ENCODE data around the gene GSC2.

GRCh38 chr22:19134874-19135273 is 15.2 kb downstream of the GSC2 start:
- no peak for TF ChIP-seq RAD21 (IDR thresholded peaks at IDR 0.05; ENCODE audit: low read depth)
- TF ChIP-seq CEBPB (IDR thresholded peaks at IDR 0.05) = no peak
- TF ChIP-seq CREB1 (IDR thresholded peaks at IDR 0.05; ENCODE audit: low read depth) = no peak
- no peak for TF ChIP-seq REST (IDR thresholded peaks at IDR 0.05; ENCODE audit: low read depth)
- TF ChIP-seq EP300 (IDR thresholded peaks at IDR 0.05; ENCODE audit: borderline replicate concordance) = no peak
- no peak for TF ChIP-seq NFIC (IDR thresholded peaks at IDR 0.05)
- TF ChIP-seq YY1 (IDR thresholded peaks at IDR 0.05; ENCODE audit: low read depth) = no peak
- TF ChIP-seq FOXM1 (IDR thresholded peaks at IDR 0.05; ENCODE audit: borderline replicate concordance, low read depth) = no peak
- TF ChIP-seq EGR1 (IDR thresholded peaks at IDR 0.05) = no peak
- TF ChIP-seq TEAD4 (IDR thresholded peaks at IDR 0.05) = no peak
- TF ChIP-seq, protein P1, sequence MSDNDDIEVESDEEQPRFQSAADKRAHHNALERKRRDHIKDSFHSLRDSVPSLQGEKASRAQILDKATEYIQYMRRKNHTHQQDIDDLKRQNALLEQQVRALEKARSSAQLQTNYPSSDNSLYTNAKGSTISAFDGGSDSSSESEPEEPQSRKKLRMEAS (IDR thresholded peaks at IDR 0.05) = no peak
- no peak for TF ChIP-seq TCF12 (IDR thresholded peaks at IDR 0.05; ENCODE audit: low read depth)
